NCI-H128 (cell line): ENCODE data around the gene ACTL7A.
"Not testable (repeated sequence)": the region's sequence is repeated elsewhere in the genome, so short reads cannot be mapped to it uniquely, and the experiment has no call there.

Experiments
- DNase-seq: peaks from one replicate; lab custom pipeline; 2025; ENCODE audit not compliant: unreplicated experiment; lab: John Stamatoyannopoulos, UW

The ACTL7A gene

GRCh38 chr9:108876425-108876824 lies 14.4 kb downstream of the ACTL7A start:
- DNase-seq: no peak

GRCh38 chr9:108877524-108877923 lies 15.5 kb downstream of the ACTL7A start:
- no peak for DNase-seq

GRCh38 chr9:108880738-108881316 lies 18.8 kb downstream of the ACTL7A start:
- no peak for DNase-seq

DNA sequence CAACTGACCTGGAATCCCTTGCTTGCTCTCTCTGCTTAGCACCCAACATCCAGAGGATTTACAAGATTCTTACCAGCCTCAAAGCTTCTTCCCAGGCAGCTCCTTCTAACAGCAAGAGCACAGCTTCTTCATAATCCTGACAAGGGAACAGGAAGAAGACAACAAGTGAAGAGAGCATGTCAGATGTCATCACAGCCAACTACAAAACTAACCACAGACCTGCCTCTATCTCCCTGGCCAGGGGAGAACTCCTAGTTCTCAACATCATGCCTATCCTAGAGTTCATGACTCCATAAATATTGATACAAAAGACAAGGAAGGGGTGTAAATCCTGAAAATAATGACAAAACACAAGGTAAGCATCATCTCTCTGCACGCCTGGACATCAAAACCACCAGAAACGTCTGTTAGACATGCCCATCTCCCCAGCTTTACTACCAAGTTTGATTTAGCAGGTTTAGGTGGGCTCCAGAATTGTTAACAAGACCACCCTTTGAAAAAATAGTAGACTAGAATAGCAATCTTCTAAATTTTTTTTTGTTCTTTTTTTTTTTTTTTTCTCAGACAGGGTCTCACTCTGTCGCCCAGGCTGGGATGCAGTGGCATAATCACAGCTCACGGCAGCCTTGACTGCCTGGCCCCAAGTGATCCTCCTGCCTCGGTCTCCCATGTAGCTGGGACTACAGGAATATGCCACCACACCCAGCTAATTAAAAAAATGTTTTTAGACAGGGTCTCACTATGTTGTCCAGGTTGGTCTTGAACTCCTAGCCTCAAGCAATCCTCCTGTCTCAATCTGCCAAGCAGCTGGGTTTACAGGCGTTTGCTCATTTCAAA lies 20.2 kb downstream of the ACTL7A start:
- DNase-seq: no peak

DNA sequence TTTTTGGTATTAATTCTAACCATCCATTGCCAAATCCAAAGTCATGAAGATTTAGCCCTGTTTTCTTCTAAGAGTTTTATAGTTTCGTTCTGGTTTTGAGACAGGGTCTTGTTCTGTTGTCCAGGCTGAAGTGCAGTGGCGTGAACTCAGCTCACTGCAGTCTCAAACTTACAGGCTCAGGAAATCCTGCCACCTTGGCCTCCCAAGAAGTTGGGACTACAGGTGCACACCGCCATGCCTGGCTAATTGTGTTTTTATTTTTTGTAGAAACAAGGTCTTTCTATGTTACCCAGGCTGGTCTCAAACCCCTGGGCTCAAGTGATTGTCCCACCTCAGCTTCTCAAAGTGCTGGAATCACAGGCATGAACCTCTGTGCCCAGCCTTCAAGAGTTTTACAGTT lies 21.0 kb downstream of the ACTL7A start:
- DNase-seq: no peak

- no peak for DNase-seq
Measured at GRCh38 chr9:108884701-108885100, 22.6 kb downstream of the ACTL7A start.

GRCh38 chr9:108885643-108886348 lies 23.7 kb downstream of the ACTL7A start:
- peak; percentile 78 for DNase-seq

GRCh38 chr9:108886594-108887271 lies 24.7 kb downstream of the ACTL7A start:
- not testable (repeated sequence) for DNase-seq

GRCh38 chr9:108889649-108890067 lies 27.6 kb downstream of the ACTL7A start:
- DNase-seq: no peak

GRCh38 chr9:108894225-108894997 lies 32.3 kb downstream of the ACTL7A start:
- DNase-seq: no peak

- no peak for DNase-seq
Measured at GRCh38 chr9:108897324-108898096, 35.4 kb downstream of the ACTL7A start.

- DNase-seq: not testable (repeated sequence)
Measured at GRCh38 chr9:108899023-108899695, 37.1 kb downstream of the ACTL7A start.

GRCh38 chr9:108900176-108900575 lies 38.1 kb downstream of the ACTL7A start:
- DNase-seq: no peak

GRCh38 chr9:108903420-108904103 lies 41.5 kb downstream of the ACTL7A start:
- DNase-seq: no peak

DNA sequence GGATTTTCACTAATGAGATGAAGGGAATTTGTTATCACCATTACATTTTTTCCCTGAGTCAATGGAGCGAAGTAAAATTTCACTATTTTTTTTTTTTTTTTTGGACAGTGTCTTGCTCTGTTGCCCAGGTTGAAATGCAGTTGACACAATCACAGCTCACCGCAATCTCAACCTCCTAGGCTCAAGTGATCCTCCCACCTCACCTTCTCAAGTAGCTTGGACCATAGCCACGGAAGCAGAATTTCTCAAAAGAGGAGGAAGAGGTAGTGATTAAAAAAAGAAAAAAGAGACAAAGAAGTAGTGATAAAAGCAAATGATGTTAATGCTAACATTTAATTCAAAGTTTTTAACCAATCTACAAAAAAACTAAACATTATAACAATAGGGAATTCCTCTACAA lies 42.1 kb downstream of the ACTL7A start:
- no peak for DNase-seq

- DNase-seq: no peak
Measured at GRCh38 chr9:108905494-108905893, 43.4 kb downstream of the ACTL7A start.

DNA sequence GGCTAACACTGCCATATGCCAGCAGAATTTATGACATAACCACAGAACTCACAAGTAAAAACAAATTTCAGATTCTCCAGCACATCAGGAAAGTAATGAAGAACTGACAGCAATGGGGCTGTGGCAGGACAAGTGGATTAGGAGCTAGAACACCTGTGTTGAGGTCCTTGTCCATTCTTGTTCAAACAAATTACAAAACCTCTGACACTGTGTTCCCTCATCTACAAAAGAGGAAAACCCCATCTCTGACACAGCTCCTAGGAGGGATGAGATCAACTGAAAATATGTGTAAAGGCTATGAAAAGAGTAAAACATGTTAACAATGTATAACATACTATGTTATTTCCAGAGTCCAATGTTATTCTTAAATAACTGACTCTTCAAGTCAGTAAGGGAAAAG lies 48.3 kb downstream of the ACTL7A start:
- no peak for DNase-seq

DNA sequence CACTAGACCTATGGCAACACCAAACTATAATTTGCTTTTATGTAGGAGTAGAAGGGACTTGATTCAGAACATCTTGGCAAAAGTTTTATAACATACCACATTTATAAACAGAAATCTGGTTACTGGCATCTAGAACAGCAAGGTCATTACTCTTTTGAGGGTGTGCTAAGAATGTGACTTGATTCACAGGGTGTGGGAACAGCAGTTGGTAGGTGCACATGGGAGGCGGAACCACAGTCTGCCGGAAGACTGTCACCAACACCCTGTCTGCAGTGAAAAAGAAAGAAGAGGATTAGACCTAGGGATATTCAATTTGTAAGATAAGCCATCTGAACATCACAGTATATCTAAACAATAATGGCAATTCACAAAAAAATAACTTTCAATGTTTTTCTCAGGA lies 48.8 kb downstream of the ACTL7A start:
- DNase-seq: no peak

DNA sequence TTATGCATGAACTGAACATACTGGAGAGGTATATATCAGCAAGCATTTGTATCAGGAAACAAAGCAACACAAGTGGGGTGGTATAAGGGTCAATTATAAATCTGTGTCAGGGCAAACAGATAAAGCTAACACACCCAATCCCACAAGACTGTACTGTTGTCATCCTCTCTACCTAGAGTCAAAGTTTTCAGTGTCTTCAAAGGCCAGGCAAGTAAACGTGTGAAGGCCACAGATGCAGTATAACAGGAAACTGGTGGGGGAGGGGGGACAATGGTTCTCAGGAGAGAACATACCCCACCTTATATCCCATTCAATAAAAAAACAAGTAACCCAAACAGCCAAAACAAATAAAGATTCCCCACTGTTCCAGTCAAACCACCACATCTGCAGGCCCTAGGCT lies 49.8 kb downstream of the ACTL7A start:
- no peak for DNase-seq
